ENCODE results near the gene MTHFD1L.
"Not testable (repeated sequence)": the region's sequence is repeated elsewhere in the genome, so short reads cannot be mapped to it uniquely, and the experiment has no call there.

The MTHFD1L gene

GRCh38 chr6:151021896-151022295, 156.4 kb downstream of the MTHFD1L start:
- DNase-seq: no peak

- no peak for DNase-seq
These were observed 157.0 kb downstream of the MTHFD1L start for GRCh38 chr6:151022492-151022891.

GRCh38 chr6:151023342-151023741, 157.8 kb downstream of the MTHFD1L start:
- no peak for DNase-seq

GRCh38 chr6:151024597-151024996, 159.1 kb downstream of the MTHFD1L start:
- DNase-seq: no peak

GRCh38 chr6:151025076-151025475, 159.6 kb downstream of the MTHFD1L start:
- no peak for DNase-seq

GRCh38 chr6:151026041-151026663, 160.7 kb downstream of the MTHFD1L start:
- DNase-seq: no peak

- DNase-seq: no peak
These were observed 161.8 kb downstream of the MTHFD1L start for GRCh38 chr6:151027295-151027747.

- DNase-seq: no peak
These were observed 162.7 kb downstream of the MTHFD1L start for GRCh38 chr6:151027936-151028838.

GRCh38 chr6:151029970-151030369, 164.5 kb downstream of the MTHFD1L start:
- no peak for DNase-seq

- DNase-seq: no peak
These were observed 166.5 kb downstream of the MTHFD1L start for GRCh38 chr6:151032034-151032433.

GRCh38 chr6:151034825-151035781, 169.6 kb downstream of the MTHFD1L start:
- no peak for DNase-seq

- not testable (repeated sequence) for DNase-seq
These were observed 170.8 kb downstream of the MTHFD1L start for GRCh38 chr6:151036211-151036721.

- no peak for DNase-seq
These were observed 171.6 kb downstream of the MTHFD1L start for GRCh38 chr6:151036869-151037680.

GRCh38 chr6:151038616-151039015, 173.1 kb downstream of the MTHFD1L start:
- DNase-seq: no peak

GRCh38 chr6:151040888-151041521, 175.5 kb downstream of the MTHFD1L start:
- DNase-seq: not testable (repeated sequence)

GRCh38 chr6:151041686-151042085, 176.2 kb downstream of the MTHFD1L start:
- DNase-seq: no peak

- not testable (repeated sequence) for DNase-seq
These were observed 177.4 kb downstream of the MTHFD1L start for GRCh38 chr6:151042911-151043330.

GRCh38 chr6:151043944-151044343, 178.4 kb downstream of the MTHFD1L start:
- no peak for DNase-seq

- no peak for DNase-seq
These were observed 179.3 kb downstream of the MTHFD1L start for GRCh38 chr6:151044465-151045441.

Data from activated CD4-positive, alpha-beta T cell treated with anti-CD3 and anti-CD28 coated beads for 4 hours (primary cell).